Right lobe of liver (tissue), 4 donors: ENCODE measurements around the gene GSS.

ENCODE experiments used
- CTCF ChIP-seq, 4 donors: fragments of 200-600 bp in 3 of 4; fragments of 450-650 bp in 1 of 4; IDR thresholded peaks; one replicate each; pipeline versions ENCODE4 v1.5.1 to v1.8.0; 2016 to 2022; ENCODE audit warnings: antibody characterized with exemption in 4 of 4, mild to moderate bottlenecking in 2 of 4
- POLR2A ChIP-seq: fragments of 450-650 bp; IDR thresholded peaks from one replicate; pipeline ENCODE4 v1.6.1; 2017; ENCODE audit warnings: antibody characterized with exemption, mild to moderate bottlenecking
- donor health status: DM: no; HTN: no; CAD: no.
- donor health status: DM: no; HTN: no; CAD: no.
- donor health status: DM: no; HTN: yes; CAD: no.

GRCh38 chr20:34945315-34946077 lies 10.1 kb downstream of the GSS start:
- TF ChIP-seq CTCF (IDR thresholded peaks at IDR 0.05), result no peak
- no peak for TF ChIP-seq POLR2A
